Mesenchymal stem cell (in vitro differentiated cells and primary cell): ENCODE measurements around the gene PAPPA. TPM values are rescaled to one million over a fixed set of nuclear protein-coding genes. Genes with fewer than 3 reads are reported as not detected.

Experiments
- DNase-seq: peaks from one replicate; pipeline ENCODE4 v3.0.0-alpha.2; 2013
- H2AFZ ChIP-seq: one replicate; pipeline ENCODE4 v1.6.1; 2013; ENCODE audit warnings: low read depth, mild to moderate bottlenecking, control low read depth, inconsistent platforms, low read length, moderate library complexity
- H2AK5ac ChIP-seq: 2 replicates; pipeline ENCODE4 v1.6.1; 2013; ENCODE audit warnings: low read length, moderate library complexity, mild to moderate bottlenecking, inconsistent platforms; ENCODE audit not compliant: severe bottlenecking
- H2BK120ac ChIP-seq: one replicate; pipeline ENCODE4 v1.6.1; 2013; ENCODE audit warnings: low read depth, mild to moderate bottlenecking, inconsistent platforms, low read length, moderate library complexity
- H2BK12ac ChIP-seq, 2 experiments: one replicate each; pipeline ENCODE4 v1.6.1; 2013; ENCODE audit warnings: inconsistent platforms in 2 of 2, low read length in 2 of 2, mild to moderate bottlenecking in 2 of 2, moderate library complexity in 2 of 2, control low read depth in 1 of 2
- H2BK15ac ChIP-seq: one replicate; pipeline ENCODE4 v1.6.1; 2013; ENCODE audit warnings: mild to moderate bottlenecking, low read depth, inconsistent platforms; ENCODE audit not compliant: poor library complexity, severe bottlenecking
- H2BK5ac ChIP-seq: 2 replicates; pipeline ENCODE4 v1.6.1; 2013; ENCODE audit warnings: low read depth, mild to moderate bottlenecking, low read length, control low read depth, inconsistent platforms; ENCODE audit not compliant: poor library complexity, severe bottlenecking
- H3K14ac ChIP-seq, 2 experiments: one replicate each; pipeline ENCODE4 v1.6.1; 2013; ENCODE audit warnings: inconsistent platforms in 2 of 2, low read length in 2 of 2, control low read depth in 1 of 2, mild to moderate bottlenecking in 1 of 2, moderate library complexity in 1 of 2
- H3K18ac ChIP-seq, 2 experiments: one replicate each; pipeline ENCODE4 v1.6.1; 2013; ENCODE audit warnings: inconsistent platforms in 2 of 2, low read length in 2 of 2, control low read depth in 1 of 2, low read depth in 1 of 2, mild to moderate bottlenecking in 1 of 2
- H3K23ac ChIP-seq, 2 experiments: one replicate each; pipeline ENCODE4 v1.6.1; 2013; ENCODE audit warnings: inconsistent platforms in 2 of 2, low read length in 2 of 2, mild to moderate bottlenecking in 2 of 2, moderate library complexity in 2 of 2, control low read depth in 1 of 2
- H3K27ac ChIP-seq: 2 replicates; pipeline ENCODE4 v1.5.1; 2013; ENCODE audit warnings: mild to moderate bottlenecking, moderate library complexity, low read length, control low read depth, inconsistent platforms; ENCODE audit not compliant: poor library complexity, severe bottlenecking
- H3K27me3 ChIP-seq, 2 experiments: 2 replicates each; pipeline versions ENCODE4 v1.6.1 to v1.7.0; 2013; ENCODE audit warnings: low read length in 2 of 2, mild to moderate bottlenecking in 2 of 2, moderate library complexity in 2 of 2, control low read depth in 1 of 2, inconsistent platforms in 1 of 2; ENCODE audit not compliant: control insufficient read depth in 1 of 2, insufficient read depth in 1 of 2
- H3K36me3 ChIP-seq, 2 experiments: 2 replicates each; pipeline versions ENCODE4 v1.6.1 to v1.7.0; 2013; ENCODE audit warnings: low read length in 2 of 2, control low read depth in 1 of 2, inconsistent platforms in 1 of 2, low read depth in 1 of 2, mild to moderate bottlenecking in 1 of 2; ENCODE audit not compliant: insufficient read depth in 2 of 2, control insufficient read depth in 1 of 2
- H3K4ac ChIP-seq, 2 experiments: one replicate each; pipeline ENCODE4 v1.6.1; 2013; ENCODE audit warnings: inconsistent platforms in 2 of 2, low read length in 2 of 2, mild to moderate bottlenecking in 2 of 2, moderate library complexity in 2 of 2, control low read depth in 1 of 2, low read depth in 1 of 2
- H3K4me1 ChIP-seq: 2 replicates; pipeline ENCODE4 v1.6.1; 2013; ENCODE audit warnings: low read depth, low read length, control low read depth; ENCODE audit not compliant: control insufficient read depth, insufficient read depth
- H3K4me2 ChIP-seq: 2 replicates; pipeline ENCODE4 v1.6.1; 2013; ENCODE audit warnings: low read length, mild to moderate bottlenecking, inconsistent platforms; ENCODE audit not compliant: poor library complexity, severe bottlenecking
- H3K4me3 ChIP-seq, 2 experiments: 2 replicates each; pipeline versions ENCODE4 v1.5.1 to v1.7.0; 2013; ENCODE audit warnings: low read length in 2 of 2, mild to moderate bottlenecking in 2 of 2, control low read depth in 1 of 2, low read depth in 1 of 2; ENCODE audit not compliant: insufficient read depth in 1 of 2
- H3K79me1 ChIP-seq: replicated peaks from 2 replicates; pipeline ENCODE4 v1.6.1; 2013; ENCODE audit warnings: mild to moderate bottlenecking, control low read depth, low read length, inconsistent platforms; ENCODE audit not compliant: poor library complexity, severe bottlenecking
- H3K9ac ChIP-seq: 2 replicates; pipeline ENCODE4 v1.7.0; 2013; ENCODE audit warnings: mild to moderate bottlenecking, low read length, moderate library complexity
- H3K9me3 ChIP-seq: 2 replicates; pipeline ENCODE4 v1.7.0; 2013; ENCODE audit warnings: mild to moderate bottlenecking, low read length; ENCODE audit not compliant: control insufficient read depth
- H4K8ac ChIP-seq: one replicate; pipeline ENCODE4 v1.6.1; 2013; ENCODE audit warnings: inconsistent platforms, mild to moderate bottlenecking, low read length, moderate library complexity
- H4K91ac ChIP-seq: one replicate; pipeline ENCODE4 v1.6.1; 2013; ENCODE audit warnings: mild to moderate bottlenecking, low read length, inconsistent platforms
- WGBS: methylation state at CpG from one replicate; pipeline ENCODE4 v1.1.7; 2013; ENCODE audit warnings: mixed read lengths; 5-methylcytosine and 5-hydroxymethylcytosine counted together
- polyA plus RNA-seq, 2 experiments: library from polyadenylated mRNA; stranded (reverse); fragments of 200-250 nt; gene quantifications; one replicate each; pipeline ENCODE4 v1.2.3, GENCODE V29; 2013

The PAPPA gene, protein sequence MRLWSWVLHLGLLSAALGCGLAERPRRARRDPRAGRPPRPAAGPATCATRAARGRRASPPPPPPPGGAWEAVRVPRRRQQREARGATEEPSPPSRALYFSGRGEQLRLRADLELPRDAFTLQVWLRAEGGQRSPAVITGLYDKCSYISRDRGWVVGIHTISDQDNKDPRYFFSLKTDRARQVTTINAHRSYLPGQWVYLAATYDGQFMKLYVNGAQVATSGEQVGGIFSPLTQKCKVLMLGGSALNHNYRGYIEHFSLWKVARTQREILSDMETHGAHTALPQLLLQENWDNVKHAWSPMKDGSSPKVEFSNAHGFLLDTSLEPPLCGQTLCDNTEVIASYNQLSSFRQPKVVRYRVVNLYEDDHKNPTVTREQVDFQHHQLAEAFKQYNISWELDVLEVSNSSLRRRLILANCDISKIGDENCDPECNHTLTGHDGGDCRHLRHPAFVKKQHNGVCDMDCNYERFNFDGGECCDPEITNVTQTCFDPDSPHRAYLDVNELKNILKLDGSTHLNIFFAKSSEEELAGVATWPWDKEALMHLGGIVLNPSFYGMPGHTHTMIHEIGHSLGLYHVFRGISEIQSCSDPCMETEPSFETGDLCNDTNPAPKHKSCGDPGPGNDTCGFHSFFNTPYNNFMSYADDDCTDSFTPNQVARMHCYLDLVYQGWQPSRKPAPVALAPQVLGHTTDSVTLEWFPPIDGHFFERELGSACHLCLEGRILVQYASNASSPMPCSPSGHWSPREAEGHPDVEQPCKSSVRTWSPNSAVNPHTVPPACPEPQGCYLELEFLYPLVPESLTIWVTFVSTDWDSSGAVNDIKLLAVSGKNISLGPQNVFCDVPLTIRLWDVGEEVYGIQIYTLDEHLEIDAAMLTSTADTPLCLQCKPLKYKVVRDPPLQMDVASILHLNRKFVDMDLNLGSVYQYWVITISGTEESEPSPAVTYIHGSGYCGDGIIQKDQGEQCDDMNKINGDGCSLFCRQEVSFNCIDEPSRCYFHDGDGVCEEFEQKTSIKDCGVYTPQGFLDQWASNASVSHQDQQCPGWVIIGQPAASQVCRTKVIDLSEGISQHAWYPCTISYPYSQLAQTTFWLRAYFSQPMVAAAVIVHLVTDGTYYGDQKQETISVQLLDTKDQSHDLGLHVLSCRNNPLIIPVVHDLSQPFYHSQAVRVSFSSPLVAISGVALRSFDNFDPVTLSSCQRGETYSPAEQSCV (N-terminal part only)
- 90.6 TPM for polyA plus RNA-seq (2013, experiment 1 of 2)
- polyA plus RNA-seq (2013, experiment 2 of 2): 85.6 TPM

- Histone ChIP-seq H2BK15ac (peak within 1 kb of the TSS; percentile 98), H2BK120ac (peak within 1 kb of the TSS; percentile 93)
Observed at GRCh38 chr9:116153765-116154333, at the start of gene PAPPA. Gene PAPPA (plus strand): TSS chr9:116153791. CDS start chr9:116154173, 382 bp downstream.

DNA sequence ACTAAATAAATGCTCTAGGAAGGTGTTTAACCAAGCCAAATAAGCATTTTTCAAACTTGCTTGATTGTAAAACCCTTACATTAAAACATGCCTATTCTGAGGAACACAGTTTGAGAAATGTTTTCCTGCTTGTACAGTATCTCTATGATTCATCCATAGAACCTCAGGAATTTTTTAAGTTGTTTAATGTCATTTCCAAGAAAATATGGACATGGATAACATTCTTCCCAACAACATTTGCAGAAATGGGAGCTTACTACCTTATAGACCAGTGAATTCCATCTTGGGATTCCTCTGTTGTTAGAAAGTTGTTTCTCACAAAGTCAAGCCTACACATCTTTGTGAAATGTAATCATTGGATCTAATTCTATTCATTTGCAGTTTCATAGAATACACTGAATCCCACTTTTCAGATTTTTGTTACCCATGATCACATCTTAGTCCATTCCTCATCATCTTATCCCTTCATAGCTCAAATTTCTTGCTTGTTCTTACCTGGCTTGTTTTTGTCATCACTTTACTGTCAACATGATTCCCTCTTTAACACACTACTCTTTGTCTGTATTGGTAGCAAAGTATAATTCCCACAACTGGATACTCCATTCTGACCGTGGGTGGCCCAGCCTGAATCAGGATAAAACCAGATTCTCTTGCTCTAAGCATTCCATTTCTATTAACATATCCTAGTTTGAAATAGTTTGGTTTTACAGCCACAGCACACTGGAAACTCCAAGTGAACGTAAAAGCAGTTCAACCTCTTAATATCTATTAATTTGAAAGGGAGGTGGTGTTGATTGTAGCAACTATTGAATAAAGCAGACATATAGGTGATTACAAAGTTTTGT is 49.4 kb upstream of the PAPPA start:
- Histone ChIP-seq H2BK120ac (no peak overlapping the region), H4K91ac (no peak overlapping the region), H2BK12ac (no peak overlapping the region), H3K14ac (no peak overlapping the region), H3K4me3 (no peak overlapping the region), H2BK15ac (no peak overlapping the region), H4K8ac (no peak overlapping the region), H3K9me3 (no peaks in the 10 kb centered on the region), H3K4me2 (no peak overlapping the region), H3K27ac (no peak overlapping the region), H3K36me3 (no peaks in the 10 kb centered on the region), H2AFZ (no peak overlapping the region), H3K9ac (peak overlapping the region; percentile 7), H3K79me1 (no peaks in the 10 kb centered on the region), H3K23ac (no peak overlapping the region), H3K4ac (no peak overlapping the region), H3K4me1 (no peaks in the 10 kb centered on the region), H2AK5ac (no peak overlapping the region), H2BK5ac (no peak overlapping the region), H3K18ac (no peak overlapping the region), H3K27me3 (no peaks in the 10 kb centered on the region)
- DNase-seq: no peak
- WGBS: 74% methylated on average over 1 of the region's 2 CpGs

More at GRCh38 chr9:116153765-116154333, at the start of gene PAPPA:
- Histone ChIP-seq H3K4ac (peak within 1 kb of the TSS; percentile 94 to 100), H3K4me1 (peaks cover 15% of the 10 kb centered on the region), H3K23ac (peak within 1 kb of the TSS; percentile 3 to 100), H3K14ac (peak within 1 kb of the TSS; percentile 80 to 98), H2AK5ac (peak within 1 kb of the TSS; percentile 82), H2AFZ (no peak within 1 kb of the TSS), H4K91ac (peak within 1 kb of the TSS; percentile 95), H3K27me3 (no peaks in the 10 kb centered on the region), H2BK5ac (peak within 1 kb of the TSS; percentile 89), H3K36me3 (peaks cover 0 to 7% of the 10 kb centered on the region in 2 experiments), H3K27ac (peak within 1 kb of the TSS; percentile 96), H4K8ac (peak within 1 kb of the TSS; percentile 97), H3K4me3 (peak within 1 kb of the TSS; percentile 82 to 86), H2BK12ac (peak within 1 kb of the TSS; percentile 53 to 96), H3K9me3 (no peaks in the 10 kb centered on the region), H3K18ac (peak within 1 kb of the TSS; percentile 99 to 100), H3K9ac (peak within 1 kb of the TSS; percentile 99), H3K79me1 (no peaks in the 10 kb centered on the region), H3K4me2 (peak within 1 kb of the TSS; percentile 87)
- WGBS: 1% methylated on average over 16 of the region's 41 CpGs
- no peak for DNase-seq

GRCh38 chr9:116112236-116112635 is 41.4 kb upstream of the PAPPA start:
- Histone ChIP-seq H3K9me3 (no peaks in the 10 kb centered on the region), H3K4me1 (no peaks in the 10 kb centered on the region), H3K4me2 (no peak overlapping the region), H3K18ac (no peak overlapping the region), H3K9ac (no peak overlapping the region), H2AFZ (no peak overlapping the region), H3K4ac (no peak overlapping the region), H2BK5ac (no peak overlapping the region), H3K79me1 (no peaks in the 10 kb centered on the region), H2BK120ac (no peak overlapping the region), H3K36me3 (no peaks in the 10 kb centered on the region), H3K4me3 (no peak overlapping the region), H3K27ac (no peak overlapping the region), H2BK12ac (no peak overlapping the region), H4K8ac (no peak overlapping the region), H3K14ac (no peak overlapping the region), H3K27me3 (no peaks in the 10 kb centered on the region), H2BK15ac (no peak overlapping the region), H3K23ac (no peak overlapping the region), H2AK5ac (no peak overlapping the region), H4K91ac (no peak overlapping the region)
- no peak for DNase-seq
- 100% methylated on average over 1 of the region's 1 CpG for WGBS
